ENCODE data around the gene DEFB110. TPM values are rescaled to one million over a fixed set of nuclear protein-coding genes. Genes with fewer than 3 reads are reported as not detected.

Gene DEFB110
- total RNA-seq, 2 donors from 2014 or later, result not detected

- Histone ChIP-seq H3K9me3 (no peaks in the 10 kb centered on the region), H3K4me3 (no peak overlapping the region), H3K4me1 (no peaks in the 10 kb centered on the region), H3K27me3 (no peaks in the 10 kb centered on the region), H3K36me3 (no peaks in the 10 kb centered on the region), H3K27ac (no peak overlapping the region)
- no peak for TF ChIP-seq CTCF (IDR thresholded peaks at IDR 0.05)
- no peak for DNase-seq (ENCODE audit: low spot score)
Measured at GRCh38 chr6:50030777-50031562, 9.2 kb upstream of the DEFB110 start.

GRCh38 chr6:50030350-50030749 is 8.6 kb upstream of the DEFB110 start:
- Histone ChIP-seq H3K4me1 (no peaks in the 10 kb centered on the region), H3K36me3 (no peaks in the 10 kb centered on the region), H3K4me3 (no peak overlapping the region), H3K27me3 (no peaks in the 10 kb centered on the region), H3K27ac (no peak overlapping the region), H3K9me3 (no peaks in the 10 kb centered on the region)
- no peak for TF ChIP-seq CTCF (IDR thresholded peaks at IDR 0.05)
- DNase-seq (ENCODE audit: low spot score), result no peak

- H3K36me3 ChIP-seq, result no peaks in the 10 kb centered on the region
- no peaks in the 10 kb centered on the region for H3K9me3 ChIP-seq
- no peak for TF ChIP-seq CTCF (IDR thresholded peaks at IDR 0.05)
- no peak overlapping the region for H3K27ac ChIP-seq
- H3K27me3 ChIP-seq, result no peaks in the 10 kb centered on the region
- no peaks in the 10 kb centered on the region for H3K4me1 ChIP-seq
- DNase-seq (ENCODE audit: low spot score), result no peak
- no peak overlapping the region for H3K4me3 ChIP-seq
Measured at GRCh38 chr6:50025258-50025657, 3.5 kb upstream of the DEFB110 start.

GRCh38 chr6:50007819-50008218 is 14.0 kb downstream of the DEFB110 start:
- H3K27ac ChIP-seq, result no peak overlapping the region
- H3K36me3 ChIP-seq, result no peaks in the 10 kb centered on the region
- no peaks in the 10 kb centered on the region for H3K27me3 ChIP-seq
- no peak for DNase-seq (ENCODE audit: low spot score)
- no peak overlapping the region for H3K4me3 ChIP-seq
- no peak for TF ChIP-seq CTCF (IDR thresholded peaks at IDR 0.05)
- H3K4me1 ChIP-seq, result no peaks in the 10 kb centered on the region
- H3K9me3 ChIP-seq, result no peaks in the 10 kb centered on the region

- no peaks in the 10 kb centered on the region for H3K4me1 ChIP-seq
- no peak for DNase-seq (ENCODE audit: low spot score)
- H3K27ac ChIP-seq, result no peak overlapping the region
- TF ChIP-seq CTCF (IDR thresholded peaks at IDR 0.05), result no peak
- H3K27me3 ChIP-seq, result no peaks in the 10 kb centered on the region
- no peaks in the 10 kb centered on the region for H3K9me3 ChIP-seq
- H3K4me3 ChIP-seq, result no peak overlapping the region
- no peaks in the 10 kb centered on the region for H3K36me3 ChIP-seq
Measured at GRCh38 chr6:50003139-50003538, 18.7 kb downstream of the DEFB110 start.

- H3K4me3 ChIP-seq, result no peak overlapping the region
- no peaks in the 10 kb centered on the region for H3K9me3 ChIP-seq
- H3K36me3 ChIP-seq, result no peaks in the 10 kb centered on the region
- no peaks in the 10 kb centered on the region for H3K27me3 ChIP-seq
- no peak for DNase-seq (ENCODE audit: low spot score)
- H3K4me1 ChIP-seq, result no peaks in the 10 kb centered on the region
- no peak for TF ChIP-seq CTCF (IDR thresholded peaks at IDR 0.05)
- H3K27ac ChIP-seq, result no peak overlapping the region
Measured at GRCh38 chr6:49995278-49995677, 26.5 kb downstream of the DEFB110 start.
